ENCODE results near the gene ARHGAP30.
"Not testable (repeated sequence)": the region's sequence is repeated elsewhere in the genome, so short reads cannot be mapped to it uniquely, and the experiment has no call there.

ARHGAP30 gene

DNA sequence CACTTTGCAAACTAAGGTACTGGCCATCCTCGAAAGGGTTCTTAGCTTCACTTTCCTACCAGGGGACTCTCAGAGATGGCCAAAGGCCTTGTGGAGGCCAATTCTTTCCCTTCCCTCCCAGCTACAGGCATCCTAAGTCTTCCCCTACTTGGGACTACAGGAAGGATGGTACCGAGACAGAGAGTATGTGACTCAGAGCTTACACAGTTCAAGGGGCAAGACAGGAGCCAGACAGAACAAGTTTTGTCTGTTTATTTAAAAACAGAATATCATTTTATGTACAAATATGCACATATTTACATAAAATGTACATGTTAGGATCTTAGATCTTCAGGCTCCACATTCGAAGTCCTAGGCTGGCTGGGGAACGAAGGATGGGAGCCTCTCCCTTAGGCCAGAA, 1.1 kb upstream of the ARHGAP30 start:
- DNase-seq, result no peak
- H3K4me1 Mint-ChIP-seq (ENCODE audit: low read depth), result peaks cover 49% of the 10 kb centered on the region
- peak overlapping the region; percentile 98 for H3K27ac Mint-ChIP-seq
- H3K4me3 Mint-ChIP-seq, result no peak overlapping the region
- H3K36me3 Mint-ChIP-seq (ENCODE audit: low read depth), result peaks cover 32% of the 10 kb centered on the region
- H3K9me3 Mint-ChIP-seq, result peaks cover 2% of the 10 kb centered on the region
- no peaks in the 10 kb centered on the region for H3K27me3 Mint-ChIP-seq

DNA sequence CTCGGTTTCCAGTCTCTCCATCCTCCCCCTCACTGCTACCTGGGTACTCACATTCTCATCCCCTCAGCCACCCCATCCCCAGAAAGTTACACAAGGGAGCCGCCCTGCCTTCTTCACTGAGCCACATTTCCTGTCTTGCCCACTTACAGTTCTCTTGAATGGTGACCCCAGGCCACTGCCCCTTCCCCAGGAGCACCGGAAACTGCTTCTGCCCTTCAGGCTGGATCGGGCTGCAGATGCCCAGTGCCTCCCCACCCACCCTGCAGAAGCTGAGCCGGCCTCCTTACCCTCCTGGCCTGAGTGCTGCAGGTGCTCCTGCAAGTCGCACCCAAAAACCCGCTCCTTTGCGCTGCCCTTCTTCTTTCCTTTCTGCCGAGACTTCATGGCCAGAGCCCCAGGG, 450 bp downstream of the ARHGAP30 start:
- Mint-ChIP-seq H3K4me3 (peak overlapping the region; percentile 99), H3K27ac (peak overlapping the region; percentile 98), H3K9me3 (peaks cover 2% of the 10 kb centered on the region), H3K4me1 (ENCODE audit: low read depth) (peaks cover 60% of the 10 kb centered on the region), H3K27me3 (no peaks in the 10 kb centered on the region), H3K36me3 (ENCODE audit: low read depth) (peaks cover 45% of the 10 kb centered on the region)
- no peak for DNase-seq

DNA sequence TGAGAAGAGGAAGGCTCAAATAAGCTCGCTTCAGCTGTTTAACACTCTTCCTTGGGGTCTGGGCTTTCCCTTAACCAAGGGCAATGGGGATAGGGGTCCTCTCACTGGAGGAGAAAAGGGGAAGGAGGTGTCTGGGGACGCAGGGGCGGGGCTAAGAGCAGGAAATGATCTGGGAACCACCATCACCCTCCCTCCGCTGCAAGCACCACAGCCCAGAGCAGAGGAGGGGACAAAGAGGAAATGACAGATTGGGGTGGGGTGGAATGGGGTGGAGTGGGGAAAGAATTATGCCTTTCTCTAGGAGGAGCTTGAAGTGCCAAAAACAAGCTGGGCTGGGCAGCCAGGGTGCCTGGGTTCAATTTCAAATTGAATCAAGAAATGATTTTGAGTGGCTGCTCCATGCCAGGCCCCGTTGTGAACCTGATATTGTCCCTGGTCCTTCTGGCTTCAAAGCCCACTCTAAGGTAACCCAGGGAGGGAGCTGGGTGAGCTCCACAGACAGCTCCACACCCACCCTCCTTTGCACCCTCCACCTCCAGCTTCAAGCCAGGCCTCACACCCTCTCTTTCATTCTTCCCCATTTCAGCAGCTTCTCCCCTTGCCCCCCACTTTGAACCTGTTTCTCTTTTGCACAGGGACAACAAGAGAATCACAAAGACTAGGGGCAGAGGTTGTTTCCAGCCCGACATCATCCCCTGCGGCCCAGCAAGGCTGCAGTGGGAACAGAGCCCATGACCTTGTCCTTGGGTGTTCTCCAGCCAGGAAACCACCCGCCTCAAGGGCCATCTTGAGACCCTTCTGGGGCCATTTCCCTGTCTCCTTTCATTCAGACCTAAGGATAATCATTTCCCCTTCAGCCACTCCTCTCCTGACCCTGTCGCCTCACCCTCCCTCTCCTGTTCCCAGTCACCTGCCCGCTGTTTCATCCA, 1.1 kb downstream of the ARHGAP30 start:
- Mint-ChIP-seq H3K27ac (peak overlapping the region; percentile 98), H3K36me3 (ENCODE audit: low read depth) (peaks cover 52% of the 10 kb centered on the region), H3K4me1 (ENCODE audit: low read depth) (peaks cover 67% of the 10 kb centered on the region), H3K27me3 (no peaks in the 10 kb centered on the region), H3K4me3 (peak overlapping the region; percentile 99), H3K9me3 (peaks cover 2% of the 10 kb centered on the region)
- DNase-seq, result peak; percentile 81

DNA sequence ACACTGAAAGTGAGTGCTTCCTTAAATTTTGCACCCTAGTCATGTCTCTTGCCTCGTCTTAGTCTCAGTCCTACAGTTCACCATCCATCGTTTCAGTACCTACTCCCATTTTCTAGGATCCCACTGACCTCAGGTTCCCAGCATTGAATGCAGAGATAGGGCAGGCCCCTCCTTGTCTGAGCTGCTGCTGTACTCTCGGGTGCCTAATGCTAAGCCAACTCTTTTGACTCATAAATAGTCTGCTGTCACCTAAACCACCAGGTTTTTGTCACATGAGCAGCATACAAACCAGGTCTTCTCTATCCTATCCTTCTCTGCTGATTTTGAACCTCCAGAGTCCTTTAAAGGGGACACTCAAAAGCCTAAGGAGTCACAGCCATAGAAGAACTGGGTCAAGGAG, 3.0 kb downstream of the ARHGAP30 start:
- peak overlapping the region; percentile 98 for H3K27ac Mint-ChIP-seq
- H3K4me3 Mint-ChIP-seq, result peak overlapping the region; percentile 99
- DNase-seq, result no peak

DNA sequence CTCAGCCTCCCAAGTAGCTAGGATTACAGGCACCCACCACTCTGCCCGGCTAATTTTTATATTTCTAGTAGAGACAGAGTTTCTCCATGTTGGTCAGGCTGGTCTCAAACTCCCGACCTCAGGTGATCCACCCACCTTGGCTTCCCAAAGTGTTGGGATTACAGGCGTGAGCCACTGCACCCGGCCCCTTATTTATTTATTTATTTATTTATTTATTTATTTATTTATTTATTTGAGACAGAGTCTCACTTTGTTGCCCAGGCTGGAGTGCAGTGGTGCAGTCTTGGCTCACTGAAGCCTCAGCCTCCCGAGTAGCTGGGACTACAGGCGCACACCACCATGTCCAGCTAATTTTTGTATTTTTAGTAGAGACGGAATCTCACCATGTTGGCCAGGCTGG, 4.0 kb downstream of the ARHGAP30 start:
- H3K4me3 Mint-ChIP-seq, result peak overlapping the region; percentile 20

More for the DNA sequence above, 3.0 kb downstream of the ARHGAP30 start:
- peaks cover 2% of the 10 kb centered on the region for H3K9me3 Mint-ChIP-seq
- peaks cover 77% of the 10 kb centered on the region for H3K4me1 Mint-ChIP-seq (ENCODE audit: low read depth)
- H3K27me3 Mint-ChIP-seq, result no peaks in the 10 kb centered on the region
- H3K36me3 Mint-ChIP-seq (ENCODE audit: low read depth), result peaks cover 69% of the 10 kb centered on the region

DNA sequence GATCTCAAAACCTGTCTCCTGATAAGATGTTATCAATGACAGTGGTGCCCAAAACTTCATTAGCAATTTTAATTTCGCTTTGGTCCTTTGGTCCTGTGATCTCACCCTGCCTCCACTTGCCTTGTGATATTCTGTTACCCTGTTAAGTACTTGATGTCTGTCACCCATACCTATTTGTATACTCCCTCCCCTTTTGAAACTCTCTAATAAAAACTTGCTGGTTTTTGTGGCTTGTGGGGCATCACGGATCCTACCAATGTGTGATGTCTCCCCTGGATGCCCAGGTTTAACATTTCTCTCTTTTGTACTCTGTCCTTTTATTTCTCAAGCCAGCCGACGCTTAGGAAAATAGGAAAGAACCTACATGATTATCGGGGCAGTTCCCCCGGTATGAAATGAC, 5.8 kb downstream of the ARHGAP30 start:
- peaks cover 86% of the 10 kb centered on the region for H3K36me3 Mint-ChIP-seq (ENCODE audit: low read depth)

More for the DNA sequence above, 4.0 kb downstream of the ARHGAP30 start:
- not testable (repeated sequence) for H3K9me3 Mint-ChIP-seq, H3K27me3 Mint-ChIP-seq, DNase-seq
- Mint-ChIP-seq H3K4me1 (ENCODE audit: low read depth) (peaks cover 74% of the 10 kb centered on the region), H3K36me3 (ENCODE audit: low read depth) (peaks cover 76% of the 10 kb centered on the region), H3K27ac (peak overlapping the region; percentile 98)

DNA sequence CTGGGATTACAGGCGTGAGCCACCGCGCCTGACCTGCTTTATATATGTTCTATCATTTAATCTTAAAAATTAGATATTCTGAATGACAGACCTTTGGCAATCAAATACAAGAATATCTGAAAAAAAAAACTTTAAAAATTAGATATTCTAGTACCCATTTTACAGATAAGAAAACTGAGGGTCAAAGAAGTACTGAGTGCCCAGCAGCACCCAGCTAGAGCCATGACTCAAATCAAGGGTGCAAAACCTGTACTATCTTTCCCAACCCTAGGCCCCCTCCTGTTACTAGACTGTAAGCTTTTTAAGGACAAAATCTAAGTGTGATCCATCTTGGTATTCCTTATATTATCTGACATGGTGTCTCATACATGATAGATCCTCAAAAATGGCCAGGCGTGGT, 8.3 kb downstream of the ARHGAP30 start:
- Mint-ChIP-seq H3K36me3 (ENCODE audit: low read depth) (peaks cover 81% of the 10 kb centered on the region), H3K27me3 (no peaks in the 10 kb centered on the region), H3K4me1 (ENCODE audit: low read depth) (peaks cover 69% of the 10 kb centered on the region), H3K4me3 (no peak overlapping the region), H3K27ac (peak overlapping the region; percentile 85), H3K9me3 (no peaks in the 10 kb centered on the region)
- no peak for DNase-seq

More for the DNA sequence above, 5.8 kb downstream of the ARHGAP30 start:
- H3K4me1 Mint-ChIP-seq (ENCODE audit: low read depth), result peaks cover 81% of the 10 kb centered on the region
- peak overlapping the region; percentile 93 for H3K27ac Mint-ChIP-seq
- not testable (repeated sequence) for DNase-seq, H3K9me3 Mint-ChIP-seq, H3K27me3 Mint-ChIP-seq
- peak overlapping the region; percentile 58 for H3K4me3 Mint-ChIP-seq

DNA sequence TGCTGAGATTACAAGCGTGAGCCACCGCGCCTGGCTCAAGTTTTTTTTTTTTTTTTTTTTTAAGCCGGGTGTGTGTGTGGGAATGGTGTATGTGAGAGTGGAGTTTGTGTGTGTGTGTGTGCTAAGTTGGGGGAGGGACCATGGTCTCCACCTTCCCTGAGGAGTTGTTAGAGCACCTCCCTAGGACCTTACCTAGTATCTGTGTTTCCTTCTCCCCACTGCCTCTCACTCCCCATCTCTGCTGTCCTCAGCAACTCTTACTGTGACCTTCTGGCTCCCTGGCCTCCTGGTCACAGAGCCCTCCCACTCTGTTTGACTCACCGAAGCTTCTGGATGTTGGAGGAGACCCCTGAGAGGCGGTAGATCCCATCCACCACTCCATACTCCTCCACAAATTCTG, 10.4 kb downstream of the ARHGAP30 start:
- H3K36me3 Mint-ChIP-seq (ENCODE audit: low read depth), result peaks cover 82% of the 10 kb centered on the region
- no peak for DNase-seq
- H3K9me3 Mint-ChIP-seq, result no peaks in the 10 kb centered on the region
- H3K4me3 Mint-ChIP-seq, result peak overlapping the region; percentile 20
- H3K27me3 Mint-ChIP-seq, result no peaks in the 10 kb centered on the region
- peaks cover 60% of the 10 kb centered on the region for H3K4me1 Mint-ChIP-seq (ENCODE audit: low read depth)
- peak overlapping the region; percentile 91 for H3K27ac Mint-ChIP-seq

DNA sequence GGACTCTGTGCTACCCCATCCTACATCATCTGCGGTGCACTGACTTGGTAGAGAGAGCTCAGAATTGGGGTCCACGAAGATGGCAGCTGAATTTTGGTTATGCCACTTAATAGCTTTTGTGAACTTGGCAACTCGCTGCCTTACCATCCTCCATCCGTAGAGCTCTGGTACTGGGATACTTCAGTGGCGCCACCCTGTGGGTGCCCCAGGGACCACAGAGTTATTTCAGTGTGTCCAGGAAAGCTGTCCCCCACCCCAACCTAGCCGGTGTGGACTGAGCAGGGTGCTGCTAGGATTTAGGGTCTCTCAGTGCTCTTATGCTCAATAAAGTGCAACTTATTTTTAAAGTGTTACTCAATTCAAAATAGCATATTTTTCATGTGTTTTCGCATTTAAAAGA, 14.9 kb downstream of the ARHGAP30 start:
- H3K4me1 Mint-ChIP-seq (ENCODE audit: low read depth), result peaks cover 24% of the 10 kb centered on the region
- no peak overlapping the region for H3K4me3 Mint-ChIP-seq
- peak overlapping the region; percentile 59 for H3K27ac Mint-ChIP-seq
- no peaks in the 10 kb centered on the region for H3K27me3 Mint-ChIP-seq
- no peak for DNase-seq
- H3K36me3 Mint-ChIP-seq (ENCODE audit: low read depth), result peaks cover 87% of the 10 kb centered on the region
- H3K9me3 Mint-ChIP-seq, result no peaks in the 10 kb centered on the region

DNA sequence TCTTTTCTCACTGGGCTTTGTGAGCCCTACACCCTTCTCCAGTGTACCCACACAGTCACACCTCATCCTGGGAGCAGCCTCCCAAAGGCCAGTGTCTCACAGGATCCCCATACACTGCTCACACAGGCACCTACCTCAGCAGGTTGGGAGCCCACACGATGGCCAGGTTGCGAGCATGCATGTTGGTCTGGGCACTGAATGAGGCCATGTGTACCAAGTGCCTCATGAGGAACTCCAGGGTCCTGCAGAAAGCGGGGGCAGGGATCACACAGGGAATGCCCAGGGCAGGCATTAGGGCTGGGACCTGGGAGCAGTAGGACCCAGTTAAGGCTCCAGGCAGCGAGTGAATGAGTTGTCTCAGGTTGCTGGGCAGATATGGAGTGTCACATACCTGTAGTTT, 15.5 kb downstream of the ARHGAP30 start:
- Mint-ChIP-seq H3K36me3 (ENCODE audit: low read depth) (peaks cover 87% of the 10 kb centered on the region), H3K4me3 (no peak overlapping the region), H3K27me3 (no peaks in the 10 kb centered on the region), H3K9me3 (no peaks in the 10 kb centered on the region), H3K4me1 (ENCODE audit: low read depth) (peaks cover 18% of the 10 kb centered on the region), H3K27ac (peak overlapping the region; percentile 59)
- DNase-seq, result no peak

DNA sequence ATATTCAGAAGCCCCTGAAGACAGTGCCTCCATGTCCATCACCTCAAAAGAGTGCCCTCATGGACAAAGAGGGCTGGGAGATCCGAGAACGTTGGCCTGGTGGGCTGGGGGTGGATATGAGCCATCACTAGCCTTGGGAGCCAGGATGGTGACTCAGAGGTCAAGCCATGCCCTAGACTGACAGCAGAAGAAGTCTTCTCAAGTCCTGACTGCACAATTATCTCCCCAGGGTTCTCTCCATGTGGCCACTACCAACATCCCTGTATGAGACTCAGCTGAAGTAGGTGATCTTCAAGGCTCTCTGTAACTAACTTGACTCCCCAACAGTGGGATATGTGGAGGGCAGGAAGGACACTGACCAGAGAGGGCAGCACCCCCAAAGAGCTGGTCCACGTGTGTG, 16.8 kb downstream of the ARHGAP30 start:
- Mint-ChIP-seq H3K36me3 (ENCODE audit: low read depth) (peaks cover 95% of the 10 kb centered on the region), H3K27me3 (no peaks in the 10 kb centered on the region), H3K9me3 (no peaks in the 10 kb centered on the region), H3K27ac (peak overlapping the region; percentile 61), H3K4me1 (ENCODE audit: low read depth) (peaks cover 17% of the 10 kb centered on the region), H3K4me3 (no peak overlapping the region)
- DNase-seq, result no peak

DNA sequence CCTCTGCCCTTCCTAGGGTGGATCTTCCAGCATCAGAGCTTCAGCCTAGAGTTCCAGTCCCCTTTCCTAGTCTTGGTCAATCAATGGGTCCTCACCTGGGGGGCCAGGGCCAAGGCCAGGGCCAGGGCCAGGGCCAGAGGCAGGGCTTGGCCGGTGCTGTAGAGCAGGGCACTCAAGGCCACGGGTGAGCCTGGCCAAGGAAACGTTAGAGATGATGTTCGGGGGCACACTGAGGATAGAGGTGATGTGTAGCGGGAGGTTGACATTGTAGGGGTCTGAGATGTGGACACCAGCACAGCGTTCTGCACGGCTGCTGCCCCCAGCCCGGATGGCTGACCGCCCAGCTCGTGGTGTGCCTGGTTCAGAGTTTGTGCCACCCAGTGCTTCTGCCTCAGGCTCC, 18.5 kb downstream of the ARHGAP30 start:
- Mint-ChIP-seq H3K36me3 (ENCODE audit: low read depth) (peaks cover 94% of the 10 kb centered on the region), H3K9me3 (no peaks in the 10 kb centered on the region), H3K4me3 (no peak overlapping the region), H3K27ac (peak overlapping the region; percentile 44), H3K4me1 (ENCODE audit: low read depth) (peaks cover 18% of the 10 kb centered on the region), H3K27me3 (no peaks in the 10 kb centered on the region)
- DNase-seq, result no peak

DNA sequence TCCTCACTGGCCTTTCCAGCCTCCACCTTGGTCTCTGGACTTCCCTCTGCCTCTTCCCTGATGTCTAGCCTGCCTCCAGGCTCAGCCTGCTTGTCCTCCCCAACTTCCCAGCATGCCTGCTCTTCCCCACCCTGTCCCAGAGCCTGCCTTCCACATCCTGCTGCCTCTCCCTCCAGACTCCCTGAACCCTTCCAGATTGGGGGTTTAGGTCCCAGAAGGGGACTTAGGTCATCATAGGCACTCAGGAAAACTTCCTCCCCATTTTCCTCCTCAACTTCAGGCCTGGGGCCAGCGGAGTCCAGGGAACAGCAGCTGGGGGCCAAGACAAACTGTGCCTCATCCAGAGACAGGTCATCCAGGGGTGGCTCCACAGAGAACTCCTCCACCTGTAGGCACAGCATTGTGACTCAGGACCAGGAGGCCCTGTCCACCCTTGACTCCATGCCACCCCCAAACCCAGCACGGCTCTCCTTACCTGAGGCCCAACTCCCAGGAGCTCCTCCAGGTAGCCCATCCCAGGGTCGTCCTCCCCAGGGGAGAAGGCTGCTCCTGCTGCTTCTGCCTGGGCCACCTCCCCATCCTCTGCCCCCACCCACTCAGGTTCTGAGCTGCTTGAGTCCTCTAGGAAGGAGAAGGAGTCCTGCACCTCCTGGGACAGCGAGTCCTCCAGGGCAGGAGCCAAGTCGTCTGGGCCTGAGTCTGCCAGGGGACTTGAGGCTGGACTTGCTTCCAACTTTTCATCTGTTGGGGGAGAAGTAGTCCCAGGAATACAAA, 20.6 kb downstream of the ARHGAP30 start:
- H3K36me3 Mint-ChIP-seq (ENCODE audit: low read depth), result peaks cover 95% of the 10 kb centered on the region
- peak overlapping the region; percentile 66 for H3K27ac Mint-ChIP-seq
- H3K9me3 Mint-ChIP-seq, result no peaks in the 10 kb centered on the region

DNA sequence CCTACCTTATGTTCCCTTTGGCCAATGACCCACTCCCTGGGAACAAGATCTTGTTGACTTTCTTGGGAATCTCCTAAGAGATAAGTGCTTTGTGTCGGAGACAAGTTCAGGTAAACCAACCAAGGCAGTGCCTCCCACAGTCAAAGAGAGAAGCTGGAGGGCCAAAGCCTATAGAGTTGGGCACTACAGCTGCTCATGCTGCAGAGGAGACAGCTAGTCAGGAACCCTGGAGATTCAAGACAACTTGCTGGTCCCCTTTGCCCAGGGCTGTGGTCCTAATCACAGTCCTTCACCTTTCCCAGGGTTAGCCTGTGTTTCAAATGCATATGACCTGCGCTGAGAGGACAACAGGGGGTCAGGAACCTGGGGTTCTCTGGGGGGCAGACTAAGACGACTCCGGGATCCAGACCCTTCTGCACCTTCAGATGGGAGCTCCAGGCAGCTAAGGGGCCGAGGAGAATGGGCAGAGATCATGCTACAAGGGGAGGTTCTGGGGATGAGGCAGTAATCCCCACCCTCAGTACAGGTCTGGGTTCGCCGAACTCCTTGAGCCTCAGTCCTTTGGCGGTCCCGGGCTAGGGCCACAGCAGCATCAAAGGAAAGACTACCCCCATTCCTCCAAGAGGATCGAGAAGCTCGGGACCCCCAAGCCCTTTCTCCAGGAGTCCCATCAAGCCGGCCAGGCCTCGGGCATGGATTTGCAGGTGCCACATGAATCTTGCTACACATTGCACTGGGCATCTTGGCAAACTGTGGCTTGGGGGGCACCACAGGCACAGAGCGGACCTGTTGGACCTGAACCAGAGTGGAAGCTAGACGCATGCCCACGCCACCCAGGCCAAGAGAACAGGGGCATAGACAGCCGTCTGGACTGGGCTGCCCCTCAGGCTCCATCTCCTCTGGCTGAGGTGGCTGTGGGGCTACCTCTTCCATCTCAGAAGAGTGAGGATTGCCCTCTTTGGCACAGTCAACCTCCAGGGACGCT, 22.0 kb downstream of the ARHGAP30 start:
- peak overlapping the region; percentile 98 for H3K27ac Mint-ChIP-seq
- H3K4me1 Mint-ChIP-seq (ENCODE audit: low read depth), result peaks cover 34% of the 10 kb centered on the region
- DNase-seq, result no peak
- H3K27me3 Mint-ChIP-seq, result no peaks in the 10 kb centered on the region
- H3K4me3 Mint-ChIP-seq, result peak overlapping the region; percentile 88
- peaks cover 90% of the 10 kb centered on the region for H3K36me3 Mint-ChIP-seq (ENCODE audit: low read depth)
- no peaks in the 10 kb centered on the region for H3K9me3 Mint-ChIP-seq

More for the DNA sequence above, 20.6 kb downstream of the ARHGAP30 start:
- Mint-ChIP-seq H3K4me3 (no peak overlapping the region), H3K27me3 (no peaks in the 10 kb centered on the region), H3K4me1 (ENCODE audit: low read depth) (peaks cover 25% of the 10 kb centered on the region)
- no peak for DNase-seq
